ENCODE data around the gene SLC24A4.

- TF ChIP-seq CTCF (conservative IDR thresholded peaks at IDR 0.05; ENCODE audit: low read depth, low read length) = no peak
- no peak for TF ChIP-seq POLR2A (IDR thresholded peaks at IDR 0.05; ENCODE audit: low read depth, low read length)
- TF ChIP-seq RFX5 (IDR thresholded peaks at IDR 0.05; ENCODE audit: low read depth, low read length) = no peak
- TF ChIP-seq CHD1 (IDR thresholded peaks at IDR 0.05; ENCODE audit: low read depth, low read length) = no peak
- TF ChIP-seq MAZ (IDR thresholded peaks at IDR 0.05; ENCODE audit: borderline replicate concordance, low read depth, low read length) = no peak
Observed at GRCh38 chr14:92516344-92516965, 193.5 kb downstream of the SLC24A4 start.

Data from IMR-90 (cell line).